HG02981 (cell line): Measurements from ENCODE around the gene C14orf119.
"Not testable (repeated sequence)": the region's sequence is repeated elsewhere in the genome, so short reads cannot be mapped to it uniquely, and the experiment has no call there.

Source experiments
- ATAC-seq: cut with Tn5 transposase; IDR thresholded peaks from one replicate; pipeline ENCODE4 v1.9.1; 2021; ENCODE audit warnings: mild to moderate bottlenecking, moderate library complexity; ENCODE audit not compliant: unreplicated experiment

Gene C14orf119

DNA sequence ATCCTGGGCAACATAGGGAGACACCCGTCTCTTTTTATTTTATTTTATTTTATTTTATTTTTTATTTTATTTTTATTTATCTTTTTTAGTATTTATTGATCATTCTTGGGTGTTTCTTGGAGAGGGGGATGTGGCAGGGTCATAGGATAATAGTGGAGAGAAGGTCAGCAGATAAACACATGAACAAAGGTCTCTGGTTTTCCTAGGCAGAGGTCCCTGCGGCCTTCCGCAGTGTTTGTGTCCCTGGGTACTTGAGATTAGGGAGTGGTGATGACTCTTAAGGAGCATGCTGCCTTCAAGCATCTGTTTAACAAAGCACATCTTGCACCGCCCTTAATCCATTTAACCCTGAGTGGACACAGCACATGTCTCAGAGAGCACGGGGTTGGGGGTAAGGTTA is 12.3 kb downstream of the C14orf119 start:
- not testable (repeated sequence) for ATAC-seq

GRCh38 chr14:23108169-23108568 is 12.9 kb downstream of the C14orf119 start:
- ATAC-seq, result not testable (repeated sequence)

GRCh38 chr14:23109769-23110168 is 14.5 kb downstream of the C14orf119 start:
- ATAC-seq, result no peak

DNA sequence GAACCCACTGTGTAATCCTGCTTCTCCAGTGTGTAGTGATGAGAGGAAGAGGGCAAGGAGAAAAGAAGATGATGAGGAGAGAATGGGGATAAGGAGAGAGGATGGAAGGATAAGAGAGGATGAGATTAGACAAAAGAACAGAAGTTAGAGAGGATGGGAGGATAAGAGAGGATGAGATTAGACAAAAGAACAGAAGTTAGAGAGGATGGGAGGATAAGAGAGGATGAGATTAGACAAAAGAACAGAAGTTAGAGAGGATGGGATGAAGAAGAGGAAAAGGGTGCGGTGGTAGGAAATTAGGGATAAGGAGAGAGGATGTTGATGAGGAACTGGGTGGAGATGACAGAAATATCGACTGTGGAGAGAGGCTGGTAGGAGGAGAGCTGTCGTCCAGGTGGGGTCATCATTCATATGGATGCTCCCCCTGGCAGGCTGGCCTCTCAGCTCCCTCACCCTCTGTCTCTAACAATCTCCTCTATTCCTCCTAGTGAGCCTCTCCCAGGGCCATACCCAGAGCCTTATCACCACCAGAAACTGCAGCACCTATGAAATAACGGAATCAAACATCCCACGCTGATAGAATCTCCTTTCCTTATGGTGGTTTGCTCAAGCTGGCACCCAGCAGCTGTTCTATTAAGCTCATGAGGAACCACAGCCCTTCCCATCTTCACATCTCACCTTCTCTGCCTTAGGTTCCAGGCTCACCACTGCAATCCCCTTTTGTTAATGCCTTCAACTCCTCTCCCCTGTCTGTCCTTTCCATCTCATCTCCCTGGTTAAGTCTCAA is 15.5 kb downstream of the C14orf119 start:
- ATAC-seq, result no peak

- ATAC-seq, result no peak
Observed at GRCh38 chr14:23112359-23113178, 17.3 kb downstream of the C14orf119 start.

GRCh38 chr14:23113431-23114119 is 18.3 kb downstream of the C14orf119 start:
- no peak for ATAC-seq

- ATAC-seq, result no peak
Observed at GRCh38 chr14:23114120-23114458, 18.8 kb downstream of the C14orf119 start.

- no peak for ATAC-seq
Observed at GRCh38 chr14:23114669-23115038, 19.3 kb downstream of the C14orf119 start.

- ATAC-seq, result no peak
Observed at GRCh38 chr14:23115039-23115731, 19.9 kb downstream of the C14orf119 start.

DNA sequence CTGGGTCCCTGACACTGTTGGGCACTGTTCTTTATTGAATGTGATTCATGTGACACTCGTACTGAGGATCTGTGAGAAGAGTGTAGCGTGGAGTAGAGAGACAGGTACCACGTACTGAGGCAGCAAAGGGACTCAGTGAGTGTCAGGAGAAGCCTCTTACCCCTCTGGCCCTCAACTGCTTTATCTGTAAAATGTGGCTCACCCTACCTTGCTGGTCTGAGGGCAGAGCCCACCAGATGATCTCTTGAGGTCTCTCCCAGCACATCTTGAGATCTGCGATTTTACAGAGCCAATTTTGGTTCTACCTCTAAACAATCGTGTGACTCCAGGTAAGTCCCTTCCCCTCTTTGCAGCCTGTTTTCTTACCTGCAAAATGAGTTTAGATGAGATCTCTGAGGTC is 20.6 kb downstream of the C14orf119 start:
- ATAC-seq, result no peak

GRCh38 chr14:23117371-23118020 is 22.2 kb downstream of the C14orf119 start:
- no peak for ATAC-seq

GRCh38 chr14:23118506-23119362 is 23.4 kb downstream of the C14orf119 start, which contains the start of gene CEBPE:
TSS of gene CEBPE (minus strand) at chr14:23119255. CDS start at chr14:23119091, 164 bp downstream.
- no peak for ATAC-seq

DNA sequence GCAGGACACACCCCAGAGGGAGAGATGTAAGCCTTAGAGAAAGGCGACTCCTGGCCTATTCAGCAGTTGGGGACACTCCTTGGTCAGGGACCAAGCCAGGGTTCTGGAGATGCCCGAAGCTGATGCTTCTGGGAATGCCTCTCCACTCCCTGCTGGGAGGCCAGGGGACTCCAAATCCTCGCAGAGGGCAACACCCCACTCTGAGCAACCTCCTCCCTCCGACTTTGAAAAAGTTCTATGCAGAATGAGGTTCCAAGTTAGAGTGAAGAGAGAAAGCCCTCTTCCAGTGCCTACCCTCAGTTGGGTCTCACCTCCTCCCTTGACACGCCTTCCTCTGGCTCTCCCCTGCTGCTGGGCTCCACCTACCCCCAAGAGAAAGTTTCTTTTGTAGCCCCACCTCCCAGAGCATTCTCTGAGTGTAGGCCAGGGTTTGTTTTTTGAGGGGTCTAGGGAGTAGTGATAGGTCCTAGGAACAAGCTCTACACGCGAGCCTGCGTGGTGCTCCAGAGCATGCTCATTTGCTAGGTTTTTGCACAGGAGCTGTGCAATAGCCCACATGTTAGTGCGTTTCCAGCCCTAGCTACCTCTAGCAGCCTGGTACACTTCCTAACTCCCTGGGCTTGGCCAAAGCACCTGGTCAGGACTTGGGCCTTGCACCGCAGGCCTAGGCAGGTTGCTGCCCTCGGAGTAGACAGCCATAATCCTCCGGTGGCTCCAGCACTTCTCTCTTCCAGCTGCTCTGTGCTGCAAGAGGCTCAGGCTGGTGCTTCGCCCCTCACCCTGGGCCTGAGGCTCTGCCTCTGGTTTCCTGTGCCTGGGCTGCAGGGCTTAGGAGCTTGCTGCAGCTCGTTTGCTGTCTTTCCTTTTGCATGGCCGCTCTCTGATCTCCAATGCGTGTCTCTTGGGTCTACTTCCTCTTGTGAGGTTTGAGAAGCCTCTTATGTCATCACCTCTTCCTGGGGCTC is 24.3 kb downstream of the C14orf119 start:
- ATAC-seq, result no peak

GRCh38 chr14:23120541-23121251 is 25.4 kb downstream of the C14orf119 start:
- ATAC-seq, result no peak

GRCh38 chr14:23121361-23121771 is 26.1 kb downstream of the C14orf119 start:
- no peak for ATAC-seq

DNA sequence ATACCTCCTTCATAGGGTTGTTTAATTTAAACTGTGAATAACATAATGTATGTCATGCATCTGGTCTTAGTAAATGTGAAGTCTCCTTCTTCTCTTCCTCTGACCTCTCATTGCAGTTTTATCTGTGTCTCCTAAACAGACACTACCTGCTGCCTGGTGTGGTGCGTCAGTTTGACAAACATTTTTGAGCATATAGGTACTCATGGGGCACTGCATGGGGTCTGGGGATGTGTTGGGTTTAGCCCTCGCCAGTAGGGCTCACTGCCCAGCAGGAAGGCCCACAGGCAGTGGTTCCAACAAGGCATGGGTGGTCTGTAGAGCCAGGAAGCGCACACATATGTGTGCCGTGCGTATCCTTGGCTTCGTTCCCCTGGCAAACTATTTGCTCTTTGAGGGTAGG is 26.8 kb downstream of the C14orf119 start:
- ATAC-seq, result no peak

DNA sequence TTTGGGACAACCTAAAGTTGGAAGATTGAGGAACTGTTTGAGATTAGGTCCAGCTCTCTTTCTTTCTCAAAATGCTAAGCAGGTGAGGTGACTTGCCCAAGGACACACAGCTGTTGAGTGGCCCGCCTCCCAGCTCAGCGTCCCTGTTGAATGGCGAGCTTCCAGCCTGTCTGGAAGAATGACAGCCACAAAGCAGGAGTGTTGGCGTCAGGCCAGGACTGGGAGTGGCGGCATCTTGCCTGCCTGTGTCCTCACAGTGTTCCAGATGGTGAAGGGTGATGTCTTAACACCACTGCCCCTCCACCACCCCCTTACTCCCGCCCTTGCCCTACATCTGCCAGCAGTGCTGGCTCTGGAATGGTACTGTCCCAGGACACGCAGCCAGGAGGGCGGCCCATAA is 28.1 kb downstream of the C14orf119 start:
- no peak for ATAC-seq
